Posterior vena cava (tissue), 2 donors: Measurements from ENCODE around the gene MICAL3. TPM values are rescaled to one million over a fixed set of nuclear protein-coding genes. Genes with fewer than 3 reads are reported as not detected.
"Not testable (repeated sequence)": the region's sequence is repeated elsewhere in the genome, so short reads cannot be mapped to it uniquely, and the experiment has no call there.

ENCODE experiments used
- DNase-seq: peaks from one replicate; pipeline ENCODE4 v3.0.0-alpha.2; 2020; ENCODE audit warnings: low spot score
- intact Hi-C, 2 donors: fragments of 100-400 bp; cut with DNase I; formaldehyde crosslinking; loops; one replicate each; pipeline versions ENCODE4 v1.14.1 to v1.14.2; 2022 to 2023
- total RNA-seq, 2 donors: library from RNA; stranded (reverse); fragmentation: NEBNext Ultra II Directional; extraction: Animal tissue kit (Norgen Biotek cat#: 25700); gene quantifications; one replicate each; pipeline ENCODE4 v1.2.1, GENCODE V29; 2021
- donor health status: DM: yes; HTN: yes; CAD: no.
- donor health status: DM: yes; HTN: yes; CAD: no.

Gene MICAL3
- total RNA-seq, 2 donors from 2014 or later: 106 to 114 TPM

- DNase-seq, intact Hi-C loops: not testable (repeated sequence)
Observed at GRCh38 chr22:18040898-18041297, 16.5 kb upstream of the MICAL3 start.

DNA sequence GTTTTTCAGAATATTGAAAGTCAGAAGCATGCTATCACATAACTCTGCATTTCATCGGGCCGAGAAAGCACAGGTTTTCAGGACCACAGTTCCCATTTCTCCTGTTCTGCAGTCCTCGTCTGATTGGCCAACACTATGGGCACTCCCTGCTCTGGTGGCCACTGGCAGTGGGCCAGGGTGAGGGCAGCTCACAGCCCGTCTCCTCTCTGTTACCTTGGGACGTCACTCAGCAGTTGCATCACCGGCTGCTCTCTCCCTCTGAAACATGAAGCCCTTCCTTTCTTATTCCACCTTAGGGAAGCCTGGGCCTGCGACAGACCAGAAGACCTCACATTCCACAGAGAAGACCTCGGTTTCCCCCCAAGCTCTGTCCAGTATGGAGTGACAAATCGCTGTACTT lies 11.4 kb upstream of the MICAL3 start:
- intact Hi-C loops: loop anchor here (5.0 kb wide), 3 partner anchors 37 to 353 kb away; no protein-coding TSS in a partner anchor
- peak; percentile 53 for DNase-seq

DNA sequence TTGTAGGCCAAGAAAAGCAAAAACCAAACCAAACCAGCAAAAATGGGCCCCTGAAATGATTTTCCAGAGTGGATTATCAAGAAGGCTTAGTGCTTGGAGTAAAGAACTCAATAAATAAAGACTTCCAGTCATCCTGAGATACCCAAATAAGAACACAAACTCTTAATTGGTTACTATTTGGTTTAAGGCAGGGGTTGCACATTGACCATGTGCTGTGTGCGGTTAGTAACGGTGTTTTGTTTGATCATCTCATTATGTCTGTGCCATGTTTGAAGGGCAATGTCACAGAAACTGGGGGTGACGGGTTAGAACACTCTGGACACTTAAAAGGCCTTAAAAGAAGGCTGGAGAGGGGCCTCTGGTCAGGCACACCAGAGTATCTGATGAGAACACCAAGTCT lies 9.7 kb upstream of the MICAL3 start:
- DNase-seq: no peak

DNA sequence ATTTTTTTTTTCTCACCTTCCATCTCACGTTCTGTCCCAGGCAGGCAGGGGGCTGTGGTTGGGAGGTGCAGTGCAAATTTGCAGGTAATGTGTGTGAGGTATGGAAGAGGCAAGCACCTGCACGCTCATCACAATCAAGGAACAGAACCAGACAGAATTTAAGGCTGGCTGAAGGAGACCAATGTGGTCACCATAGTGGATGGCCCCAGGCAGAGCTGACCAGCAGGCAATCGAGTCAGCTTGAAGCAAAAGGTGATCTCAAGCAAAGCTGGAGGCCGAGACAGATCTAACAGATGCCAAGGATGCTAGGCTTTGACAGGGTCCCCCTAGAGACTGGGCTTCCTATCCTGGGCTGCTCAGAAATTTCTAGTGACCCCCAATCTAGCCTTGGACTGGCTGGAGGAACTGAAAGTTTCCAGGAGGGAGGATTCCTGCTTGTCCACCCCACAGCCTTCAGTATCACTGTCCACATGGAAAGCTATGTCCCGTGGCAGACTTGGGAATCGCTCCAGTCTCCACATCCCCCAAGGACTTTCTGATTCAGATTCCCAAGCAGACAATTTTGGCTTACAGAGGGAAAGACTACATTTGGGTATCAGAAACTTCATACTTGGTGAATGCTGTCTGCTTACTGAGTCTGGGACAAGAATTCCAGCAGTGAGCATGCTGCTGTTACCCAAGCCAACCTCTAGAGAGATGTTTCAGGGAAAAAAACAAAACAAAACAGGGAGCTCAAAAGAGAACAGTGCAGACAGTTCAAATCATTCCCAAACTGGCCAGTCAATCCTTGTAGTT lies 9.0 kb upstream of the MICAL3 start:
- intact Hi-C loops: no loop called here
- peak; percentile 77 for DNase-seq

More for the DNA sequence above, 9.7 kb upstream of the MICAL3 start:
- intact Hi-C loops: no loop called here

GRCh38 chr22:18032455-18033101 lies 8.2 kb upstream of the MICAL3 start:
- DNase-seq: peak; percentile 55
- intact Hi-C loops: no loop called here

DNA sequence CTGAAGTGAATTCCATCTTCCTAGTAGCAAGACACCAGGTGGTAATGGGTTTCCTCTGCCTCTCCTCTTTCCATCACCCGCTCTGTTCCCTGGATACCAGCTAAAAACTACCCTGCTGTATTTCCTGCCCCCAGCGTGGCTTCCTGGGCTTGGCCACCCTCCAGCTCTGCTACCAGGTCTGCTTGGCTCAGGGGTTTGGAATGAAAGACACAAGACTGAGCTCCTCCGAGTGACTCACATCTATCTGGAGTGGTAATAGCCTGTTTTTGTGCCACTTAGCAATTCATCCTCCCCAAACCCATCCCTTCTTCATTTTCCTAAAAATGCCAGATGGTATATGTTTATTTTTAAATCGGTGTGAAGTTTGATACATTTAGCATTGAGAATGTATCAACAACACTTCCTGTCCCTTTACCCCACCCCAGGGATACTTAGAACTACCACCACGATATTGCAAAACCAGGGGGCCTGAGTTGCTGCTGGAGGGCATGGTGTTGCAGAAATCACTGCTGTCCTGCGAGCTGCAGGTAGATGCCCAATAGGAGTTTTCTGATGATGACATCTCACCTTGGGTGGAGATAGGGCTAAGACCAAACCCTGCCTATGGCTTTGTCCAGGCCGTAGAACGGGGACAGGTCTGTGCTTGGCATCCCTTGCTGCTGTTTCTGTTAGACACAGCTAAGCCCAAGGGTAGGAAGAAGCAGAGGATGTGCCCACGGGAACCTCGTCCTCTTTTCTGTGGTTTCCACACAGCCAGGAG lies 7.5 kb upstream of the MICAL3 start:
- peak; percentile 70 for DNase-seq
- intact Hi-C loops: no loop called here

GRCh38 chr22:18029686-18030267 lies 5.4 kb upstream of the MICAL3 start:
- intact Hi-C loops: no loop called here

DNA sequence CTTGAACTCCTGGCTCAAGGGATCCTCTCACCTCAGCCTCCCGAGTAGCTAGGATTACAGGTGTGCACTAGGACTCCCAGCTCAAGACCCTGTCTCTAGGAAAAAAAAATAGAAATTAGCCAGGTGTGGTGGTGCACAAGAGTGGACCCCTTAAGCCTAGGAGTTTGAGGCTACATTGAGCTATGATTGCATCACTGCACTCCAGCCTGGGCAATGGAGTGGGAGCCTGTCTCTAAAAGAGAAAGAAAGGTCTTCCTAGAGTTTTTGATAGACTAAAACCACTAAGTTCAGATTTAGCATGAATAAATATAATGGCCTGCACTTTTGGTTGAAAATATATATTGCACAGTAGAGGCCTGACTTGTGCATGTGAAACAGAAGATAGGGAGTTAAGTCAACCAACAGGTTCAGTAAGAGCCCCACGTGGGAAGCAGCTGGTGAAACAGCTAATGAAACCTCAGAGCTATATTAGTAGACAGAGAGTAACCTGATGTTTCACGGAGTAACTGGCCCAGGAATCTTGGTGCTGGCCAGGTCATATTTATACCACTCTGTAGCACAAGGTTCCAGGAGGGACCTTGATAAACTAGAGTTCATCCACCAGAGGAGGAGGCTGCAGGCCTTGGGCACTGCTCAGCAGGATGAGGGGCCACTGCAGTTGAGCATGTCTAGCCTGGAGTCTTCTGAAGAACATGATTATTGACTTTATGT lies 4.6 kb upstream of the MICAL3 start:
- intact Hi-C loops: no loop called here
- DNase-seq: peak; percentile 11

More at GRCh38 chr22:18029686-18030267, 5.4 kb upstream of the MICAL3 start:
- DNase-seq: peak; percentile 17

GRCh38 chr22:18025898-18026297 lies 1.5 kb upstream of the MICAL3 start:
- intact Hi-C loops: not testable (repeated sequence)
- peak; percentile 11 for DNase-seq

GRCh38 chr22:18024956-18025720 lies 777 bp upstream of the MICAL3 start:
- DNase-seq: peak; percentile 67
- intact Hi-C loops: no loop called here

DNA sequence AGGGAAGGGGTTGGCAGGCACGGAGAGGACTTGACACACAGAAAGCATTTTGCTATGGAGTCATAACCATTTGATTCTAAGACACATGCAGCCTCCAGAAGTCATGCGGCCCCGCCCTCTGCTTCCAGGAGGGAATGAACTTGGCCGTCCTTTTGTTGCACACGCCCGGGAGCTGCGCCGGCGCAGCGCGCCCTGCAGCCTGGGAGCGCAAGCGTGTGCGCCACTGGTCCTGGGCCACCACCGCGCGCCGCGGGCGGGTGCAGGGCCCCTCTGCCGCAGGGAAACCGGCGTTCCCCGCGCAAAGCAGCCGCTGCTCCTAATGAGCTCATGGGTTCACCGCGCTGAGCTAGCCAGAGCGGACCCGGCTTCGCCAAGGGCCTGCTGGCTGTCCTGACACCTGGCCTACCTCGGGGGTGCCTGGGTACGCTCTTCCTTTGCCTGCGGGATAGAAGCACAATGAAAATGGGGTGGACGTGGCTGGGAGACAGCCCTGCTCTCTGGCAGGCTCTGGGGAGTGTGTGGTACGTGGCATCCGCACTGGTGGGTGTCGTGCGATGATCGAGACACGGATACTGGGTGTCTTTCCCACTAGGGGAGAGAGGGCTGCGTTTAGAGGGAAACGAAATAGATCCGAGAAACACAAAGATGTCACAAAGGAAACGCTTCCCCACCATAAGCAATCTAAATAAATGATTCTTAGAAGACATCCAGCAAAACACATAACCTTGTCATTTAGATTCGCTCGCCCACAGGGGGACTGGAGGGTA lies 669 bp downstream of the MICAL3 start:
- peak; percentile 93 for DNase-seq
- intact Hi-C loops: no loop called here

DNA sequence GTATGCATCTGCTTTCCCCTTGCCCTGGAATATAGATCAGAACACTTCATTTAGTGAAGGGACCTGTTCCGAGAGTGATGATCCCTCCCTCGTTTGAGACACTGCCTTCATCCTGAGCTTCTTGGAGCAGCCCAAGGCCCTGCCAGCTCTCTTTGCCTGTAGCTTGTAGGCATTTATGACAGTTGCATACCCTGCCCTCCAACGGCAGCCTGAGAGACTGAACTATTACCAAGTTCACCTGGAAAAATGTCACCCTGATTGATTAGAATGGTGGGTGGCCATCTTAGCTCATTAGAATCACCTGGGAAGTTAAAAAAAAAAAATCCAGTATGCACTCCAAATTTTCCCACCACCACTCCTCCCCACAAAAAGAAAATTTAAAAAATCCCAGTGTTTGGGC lies 1.5 kb downstream of the MICAL3 start:
- intact Hi-C loops: no loop called here
- no peak for DNase-seq

- intact Hi-C loops: no loop called here
- DNase-seq: no peak
Observed at GRCh38 chr22:18021431-18021830, 2.9 kb downstream of the MICAL3 start.

GRCh38 chr22:18020743-18021142 lies 3.6 kb downstream of the MICAL3 start:
- intact Hi-C loops, DNase-seq: not testable (repeated sequence)

DNA sequence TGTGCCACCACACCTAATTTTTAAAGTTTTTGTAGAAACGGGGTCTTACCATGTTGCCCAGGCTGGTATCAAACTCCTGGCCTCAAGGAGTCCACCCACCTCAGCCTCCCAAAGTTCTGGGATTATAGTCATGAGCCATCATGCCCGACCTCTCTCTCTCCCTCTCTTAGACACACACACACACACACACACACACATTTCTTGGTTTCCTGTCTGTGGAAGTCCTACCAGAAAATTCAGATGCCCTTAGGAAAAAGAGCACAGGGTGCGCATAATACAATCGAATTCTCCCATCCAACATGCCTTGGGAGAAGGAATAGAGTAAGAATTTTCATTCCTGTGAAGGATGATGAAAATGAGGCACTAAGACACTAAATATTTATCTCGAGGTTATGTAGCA lies 10.4 kb downstream of the MICAL3 start:
- no peak for DNase-seq
- intact Hi-C loops: loop anchor here in 1 of 2 donors (10.0 kb wide), 1 partner anchor 51 kb away; no protein-coding TSS in a partner anchor

DNA sequence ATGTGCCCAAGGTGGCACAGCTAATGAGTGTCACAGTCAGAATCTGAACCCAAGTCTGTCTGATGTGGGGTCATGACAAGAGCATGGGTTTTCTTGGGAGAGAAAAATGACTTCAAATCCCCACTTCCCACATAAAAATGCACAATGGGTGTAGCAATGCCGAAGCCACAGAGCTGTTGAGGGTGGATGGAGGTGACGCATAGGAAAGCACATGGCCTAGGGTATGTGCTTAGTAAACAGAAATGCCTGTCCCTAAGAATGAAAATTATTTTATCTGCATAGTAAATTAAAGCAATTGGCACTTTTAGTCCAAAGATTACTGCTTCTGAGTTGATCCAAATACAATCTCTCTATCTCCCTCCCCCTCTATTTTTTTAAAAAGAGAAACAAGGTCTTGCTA lies 10.9 kb downstream of the MICAL3 start:
- intact Hi-C loops: loop anchor here in 1 of 2 donors (10.0 kb wide), 1 partner anchor 51 kb away; no protein-coding TSS in a partner anchor
- no peak for DNase-seq

GRCh38 chr22:18012531-18012930 lies 11.8 kb downstream of the MICAL3 start:
- DNase-seq: no peak
- intact Hi-C loops: loop anchor here in 1 of 2 donors (10.0 kb wide), 1 partner anchor 52 kb away; no protein-coding TSS in a partner anchor
